Peyer's patch (tissue), 4 donors: ENCODE results near the gene LTA.

Source experiments
- POLR2A ChIP-seq, 2 donors: fragments of 450-650 bp; IDR thresholded peaks; one replicate each; pipeline ENCODE4 v1.5.1; 2017; ENCODE audit warnings: antibody characterized with exemption in 2 of 2, mild to moderate bottlenecking in 2 of 2, moderate library complexity in 2 of 2
- TF ChIP-seq, protein P1 (sequence below), 6 experiments: fragments of 450-650 bp in 4 of 6; fragments of 200-600 bp in 2 of 6; sonication (generic) in 1 of 6; IDR thresholded peaks; one replicate each; pipeline ENCODE4 v1.5.1; 2017 to 2019; ENCODE audit warnings: antibody characterized with exemption in 6 of 6, mild to moderate bottlenecking in 3 of 6, moderate library complexity in 1 of 6

DNA sequence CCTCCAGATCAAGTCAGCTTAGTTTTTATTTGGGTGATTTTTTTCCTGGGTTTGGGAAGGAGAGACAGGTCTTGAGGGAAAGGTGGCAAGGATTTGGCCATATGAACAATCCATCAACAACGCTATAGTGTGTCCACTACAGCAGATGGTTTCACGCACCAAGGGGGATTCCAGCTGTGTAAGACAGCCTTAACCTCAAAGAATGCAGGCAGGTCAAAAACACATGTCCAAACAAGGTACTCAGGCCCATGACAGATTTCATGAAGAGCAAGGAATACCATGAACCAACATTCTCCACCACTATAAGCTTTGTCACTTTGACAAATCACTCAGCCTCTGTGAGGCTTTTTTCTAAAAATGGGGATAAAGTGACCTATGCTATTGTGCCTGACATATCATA, 44.9 kb downstream of the LTA start:
- TF ChIP-seq, protein P1, sequence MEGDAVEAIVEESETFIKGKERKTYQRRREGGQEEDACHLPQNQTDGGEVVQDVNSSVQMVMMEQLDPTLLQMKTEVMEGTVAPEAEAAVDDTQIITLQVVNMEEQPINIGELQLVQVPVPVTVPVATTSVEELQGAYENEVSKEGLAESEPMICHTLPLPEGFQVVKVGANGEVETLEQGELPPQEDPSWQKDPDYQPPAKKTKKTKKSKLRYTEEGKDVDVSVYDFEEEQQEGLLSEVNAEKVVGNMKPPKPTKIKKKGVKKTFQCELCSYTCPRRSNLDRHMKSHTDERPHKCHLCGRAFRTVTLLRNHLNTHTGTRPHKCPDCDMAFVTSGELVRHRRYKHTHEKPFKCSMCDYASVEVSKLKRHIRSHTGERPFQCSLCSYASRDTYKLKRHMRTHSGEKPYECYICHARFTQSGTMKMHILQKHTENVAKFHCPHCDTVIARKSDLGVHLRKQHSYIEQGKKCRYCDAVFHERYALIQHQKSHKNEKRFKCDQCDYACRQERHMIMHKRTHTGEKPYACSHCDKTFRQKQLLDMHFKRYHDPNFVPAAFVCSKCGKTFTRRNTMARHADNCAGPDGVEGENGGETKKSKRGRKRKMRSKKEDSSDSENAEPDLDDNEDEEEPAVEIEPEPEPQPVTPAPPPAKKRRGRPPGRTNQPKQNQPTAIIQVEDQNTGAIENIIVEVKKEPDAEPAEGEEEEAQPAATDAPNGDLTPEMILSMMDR (IDR thresholded peaks at IDR 0.05), result no peak
- no peak for TF ChIP-seq POLR2A (IDR thresholded peaks at IDR 0.05)
